ENCODE data around the gene AXIN1. TPM values are rescaled to one million over a fixed set of nuclear protein-coding genes. Genes with fewer than 3 reads are reported as not detected.

Gene AXIN1
- total RNA-seq, 1 donor from 2014 or later: 27.0 TPM

DNA sequence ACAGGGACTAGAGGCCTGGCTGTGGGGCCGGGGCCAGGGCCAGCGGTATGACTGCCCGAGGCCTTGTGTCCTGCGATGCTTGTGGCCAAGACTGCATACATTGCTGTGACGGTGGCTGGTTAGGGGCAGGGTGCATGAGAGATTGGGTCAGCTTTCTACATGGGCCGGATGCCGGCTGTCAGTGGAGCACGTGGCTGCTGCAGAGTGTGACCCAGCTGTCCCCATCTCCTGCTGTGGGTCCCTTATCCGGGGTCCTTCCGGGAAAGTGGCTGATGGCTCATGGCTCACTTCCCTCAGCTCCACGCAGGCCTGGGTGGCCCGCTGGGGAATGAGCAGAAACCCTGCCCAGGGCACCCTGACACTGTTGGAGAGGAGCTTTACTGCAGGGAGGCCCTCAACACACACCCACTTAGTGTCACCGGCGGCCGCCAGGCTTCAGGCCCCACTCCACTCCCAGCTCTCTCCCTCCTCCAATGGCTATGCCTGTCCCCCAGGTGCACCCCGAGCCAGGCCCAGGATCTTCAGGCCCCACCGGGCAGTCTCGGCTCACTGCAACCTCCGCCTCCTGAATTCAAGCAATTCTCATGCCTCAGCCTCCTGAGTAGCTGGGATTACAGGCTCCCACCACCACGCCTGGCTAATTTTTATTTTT is 76.0 kb downstream of the AXIN1 start:
- H3K4me3 Mint-ChIP-seq (ENCODE audit: unreplicated experiment): peak overlapping the region; percentile 77
- TF ChIP-seq CTCF (IDR thresholded peaks at IDR 0.05; ENCODE audit: insufficient read depth, low read depth, low read length): no peak
- no peak for TF ChIP-seq EZH2 (IDR thresholded peaks at IDR 0.05; ENCODE audit: insufficient read depth, low read length)
- H3K27ac Mint-ChIP-seq (ENCODE audit: unreplicated experiment): no peak overlapping the region
- H3K4me1 ChIP-seq (ENCODE audit: insufficient read depth, low read length): peaks cover 4% of the 10 kb centered on the region
- no peak for FAIRE-seq
- H3K27me3 ChIP-seq (ENCODE audit: insufficient read depth, low read length): peaks cover 7% of the 10 kb centered on the region
- no peaks in the 10 kb centered on the region for H3K9me3 Mint-ChIP-seq (ENCODE audit: unreplicated experiment)
- no peaks in the 10 kb centered on the region for H3K36me3 Mint-ChIP-seq (ENCODE audit: low read depth, unreplicated experiment)
- no peaks in the 10 kb centered on the region for H3K79me2 ChIP-seq (ENCODE audit: insufficient read depth, low read length)
- H3K4me2 ChIP-seq (ENCODE audit: low read length): no peak overlapping the region
- no peaks in the 10 kb centered on the region for H3K36me3 ChIP-seq (ENCODE audit: insufficient read depth, low read length)
- H3K9me3 ChIP-seq (ENCODE audit: insufficient read depth, low read depth, low read length): no peaks in the 10 kb centered on the region
- DNase-seq (ENCODE audit: low read depth): no peak
- peaks cover 18% of the 10 kb centered on the region for H3K27me3 Mint-ChIP-seq (ENCODE audit: low read depth, unreplicated experiment)
- H3K4me1 Mint-ChIP-seq (ENCODE audit: low read depth, unreplicated experiment): no peaks in the 10 kb centered on the region
- no peak overlapping the region for H3K9ac ChIP-seq (ENCODE audit: low read length)
- no peak overlapping the region for H3K4me3 ChIP-seq (ENCODE audit: insufficient read depth, low read depth, low read length)
- peaks cover 4% of the 10 kb centered on the region for H4K20me1 ChIP-seq (ENCODE audit: insufficient read depth, low read length)
- H3K27ac ChIP-seq (ENCODE audit: low read depth, low read length): no peak overlapping the region
- H2AFZ ChIP-seq (ENCODE audit: low read depth, low read length): no peak overlapping the region

DNA sequence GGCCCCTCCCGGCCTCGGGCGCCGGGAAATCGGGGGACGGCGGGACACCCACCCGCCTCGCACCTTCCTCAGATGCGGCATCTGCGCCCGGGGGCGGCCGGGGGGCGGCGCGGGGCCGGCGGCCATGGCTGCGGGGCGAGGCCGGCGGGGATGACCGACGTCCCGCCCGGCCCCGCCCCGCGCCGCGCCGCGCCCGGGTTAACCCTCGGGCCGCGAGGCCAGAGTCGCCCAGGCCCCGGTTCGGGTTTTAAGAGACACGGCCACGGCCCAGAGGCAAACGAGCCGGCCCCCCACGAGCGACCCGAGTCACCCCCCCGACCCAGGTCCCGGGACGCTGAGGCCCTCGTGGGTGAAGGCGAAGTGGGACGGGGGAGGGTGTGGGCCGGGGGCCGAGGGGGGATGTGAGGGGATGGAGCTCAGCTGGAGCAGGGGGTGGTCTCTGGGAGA is 76.7 kb downstream of the AXIN1 start, which contains the start of gene RGS11:
RGS11 (minus strand) TSS at position 159 of the 447 bp plus-strand sequence; CDS start at position 126, 33 bp downstream.
- Mint-ChIP-seq H3K4me3 (ENCODE audit: unreplicated experiment) (peak within 1 kb of the TSS; percentile 77), H3K27ac (ENCODE audit: unreplicated experiment) (no peak within 1 kb of the TSS)
- peak within 1 kb of the TSS; percentile 76 for H3K4me2 ChIP-seq (ENCODE audit: low read length)

More for the DNA sequence above, 76.7 kb downstream of the AXIN1 start, which contains the start of gene RGS11:
- Mint-ChIP-seq H3K27me3 (ENCODE audit: low read depth, unreplicated experiment) (peaks cover 18% of the 10 kb centered on the region), H3K4me1 (ENCODE audit: low read depth, unreplicated experiment) (no peaks in the 10 kb centered on the region), H3K9me3 (ENCODE audit: unreplicated experiment) (no peaks in the 10 kb centered on the region), H3K36me3 (ENCODE audit: low read depth, unreplicated experiment) (no peaks in the 10 kb centered on the region)
- Histone ChIP-seq H3K9ac (ENCODE audit: low read length) (no peak within 1 kb of the TSS), H3K27me3 (ENCODE audit: insufficient read depth, low read length) (peaks cover 5% of the 10 kb centered on the region), H3K79me2 (ENCODE audit: insufficient read depth, low read length) (no peaks in the 10 kb centered on the region), H3K4me3 (ENCODE audit: insufficient read depth, low read depth, low read length) (no peak within 1 kb of the TSS), H3K27ac (ENCODE audit: low read depth, low read length) (no peak within 1 kb of the TSS), H3K9me3 (ENCODE audit: insufficient read depth, low read depth, low read length) (no peaks in the 10 kb centered on the region), H3K36me3 (ENCODE audit: insufficient read depth, low read length) (no peaks in the 10 kb centered on the region), H3K4me1 (ENCODE audit: insufficient read depth, low read length) (peaks cover 4% of the 10 kb centered on the region), H4K20me1 (ENCODE audit: insufficient read depth, low read length) (peaks cover 4% of the 10 kb centered on the region), H2AFZ (ENCODE audit: low read depth, low read length) (peak within 1 kb of the TSS; percentile 52)
- FAIRE-seq (no peak), DNase-seq (ENCODE audit: low read depth) (no peak)
- TF ChIP-seq CTCF (IDR thresholded peaks at IDR 0.05; ENCODE audit: insufficient read depth, low read depth, low read length): no peak
- TF ChIP-seq EZH2 (IDR thresholded peaks at IDR 0.05; ENCODE audit: insufficient read depth, low read length): no peak
